Measurements from ENCODE around the gene MYCBP2.
"Not testable (repeated sequence)": the region's sequence is repeated elsewhere in the genome, so short reads cannot be mapped to it uniquely, and the experiment has no call there.

Gene MYCBP2

DNA sequence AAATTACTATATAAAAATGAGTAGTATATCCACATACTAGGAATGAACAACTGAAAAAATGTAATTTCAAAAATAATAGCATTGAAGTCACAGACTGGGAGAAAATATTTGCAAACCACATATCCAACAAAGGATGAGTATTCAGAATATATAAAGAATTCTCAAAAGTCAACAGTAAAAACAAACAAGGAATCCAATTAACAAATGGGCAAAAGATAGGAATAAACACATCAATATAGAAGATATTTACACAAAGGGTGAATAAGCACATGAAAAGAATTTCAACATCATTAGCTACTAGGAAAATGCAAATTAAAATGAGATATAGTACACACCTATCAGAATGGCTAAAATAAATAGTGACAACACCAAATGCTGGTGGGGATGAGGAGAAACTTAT, 37.0 kb downstream of the MYCBP2 start:
- H3K27me3 Mint-ChIP-seq (ENCODE audit: low read depth), result no peaks in the 10 kb centered on the region
- peaks cover 70% of the 10 kb centered on the region for H3K36me3 Mint-ChIP-seq (ENCODE audit: low read depth)
- H3K4me3 Mint-ChIP-seq, result no peak overlapping the region
- H3K4me1 Mint-ChIP-seq, result no peaks in the 10 kb centered on the region
- TF ChIP-seq, protein P1, sequence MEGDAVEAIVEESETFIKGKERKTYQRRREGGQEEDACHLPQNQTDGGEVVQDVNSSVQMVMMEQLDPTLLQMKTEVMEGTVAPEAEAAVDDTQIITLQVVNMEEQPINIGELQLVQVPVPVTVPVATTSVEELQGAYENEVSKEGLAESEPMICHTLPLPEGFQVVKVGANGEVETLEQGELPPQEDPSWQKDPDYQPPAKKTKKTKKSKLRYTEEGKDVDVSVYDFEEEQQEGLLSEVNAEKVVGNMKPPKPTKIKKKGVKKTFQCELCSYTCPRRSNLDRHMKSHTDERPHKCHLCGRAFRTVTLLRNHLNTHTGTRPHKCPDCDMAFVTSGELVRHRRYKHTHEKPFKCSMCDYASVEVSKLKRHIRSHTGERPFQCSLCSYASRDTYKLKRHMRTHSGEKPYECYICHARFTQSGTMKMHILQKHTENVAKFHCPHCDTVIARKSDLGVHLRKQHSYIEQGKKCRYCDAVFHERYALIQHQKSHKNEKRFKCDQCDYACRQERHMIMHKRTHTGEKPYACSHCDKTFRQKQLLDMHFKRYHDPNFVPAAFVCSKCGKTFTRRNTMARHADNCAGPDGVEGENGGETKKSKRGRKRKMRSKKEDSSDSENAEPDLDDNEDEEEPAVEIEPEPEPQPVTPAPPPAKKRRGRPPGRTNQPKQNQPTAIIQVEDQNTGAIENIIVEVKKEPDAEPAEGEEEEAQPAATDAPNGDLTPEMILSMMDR (IDR thresholded peaks at IDR 0.05; ENCODE audit: unreplicated experiment in 3 of 3), result no peak
- H3K27ac Mint-ChIP-seq, result no peak overlapping the region
- peaks cover 10% of the 10 kb centered on the region for H3K9me3 Mint-ChIP-seq

DNA sequence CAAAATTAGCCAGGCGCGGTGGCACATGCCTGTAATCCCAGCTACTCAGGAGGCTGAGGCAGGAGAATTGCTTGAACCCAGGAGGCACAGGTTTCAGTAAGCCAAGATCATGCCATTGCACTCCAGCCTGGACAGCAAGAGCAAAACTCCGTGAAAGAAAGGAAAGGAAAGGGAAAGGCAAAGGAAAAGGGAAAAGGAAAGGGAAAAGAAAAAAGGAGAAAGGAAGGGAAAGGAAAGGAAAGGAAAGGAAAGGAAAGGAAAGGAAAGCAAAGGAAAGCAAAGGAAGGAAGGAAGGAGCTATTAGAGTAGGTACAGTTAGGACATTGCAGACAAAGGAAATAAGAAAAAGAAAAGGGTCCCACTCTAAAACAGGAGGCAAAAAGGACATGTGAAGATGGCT, 41.3 kb downstream of the MYCBP2 start:
- not testable (repeated sequence) for H3K9me3 Mint-ChIP-seq; H3K4me3 Mint-ChIP-seq; H3K4me1 Mint-ChIP-seq; H3K27ac Mint-ChIP-seq; H3K27me3 Mint-ChIP-seq (ENCODE audit: low read depth)
- peaks cover 49% of the 10 kb centered on the region for H3K36me3 Mint-ChIP-seq (ENCODE audit: low read depth)

DNA sequence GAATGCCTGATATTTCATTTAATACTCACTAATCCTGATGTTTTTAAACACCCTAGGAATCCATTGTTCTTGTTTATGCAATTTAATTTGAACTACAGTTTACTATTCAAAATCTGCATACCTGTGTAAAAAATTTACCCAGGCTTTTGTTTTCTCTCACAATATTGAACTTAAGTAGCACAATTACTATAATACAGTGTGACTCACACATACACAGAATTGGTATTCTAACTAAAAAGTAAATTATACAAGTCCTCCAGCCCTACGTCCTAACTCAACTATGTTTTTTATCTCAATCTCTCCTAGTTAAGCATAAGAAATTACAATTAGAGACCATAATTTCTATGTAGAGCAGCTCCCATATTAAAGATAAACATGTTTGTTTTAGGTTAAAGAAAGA, 41.8 kb downstream of the MYCBP2 start:
- H3K4me3 Mint-ChIP-seq, result no peak overlapping the region
- no peaks in the 10 kb centered on the region for H3K4me1 Mint-ChIP-seq
- H3K9me3 Mint-ChIP-seq, result no peaks in the 10 kb centered on the region
- TF ChIP-seq, protein P1 (IDR thresholded peaks at IDR 0.05; ENCODE audit: unreplicated experiment in 3 of 3), result no peak
- no peaks in the 10 kb centered on the region for H3K27me3 Mint-ChIP-seq (ENCODE audit: low read depth)
- H3K27ac Mint-ChIP-seq, result no peak overlapping the region
- H3K36me3 Mint-ChIP-seq (ENCODE audit: low read depth), result peaks cover 44% of the 10 kb centered on the region

DNA sequence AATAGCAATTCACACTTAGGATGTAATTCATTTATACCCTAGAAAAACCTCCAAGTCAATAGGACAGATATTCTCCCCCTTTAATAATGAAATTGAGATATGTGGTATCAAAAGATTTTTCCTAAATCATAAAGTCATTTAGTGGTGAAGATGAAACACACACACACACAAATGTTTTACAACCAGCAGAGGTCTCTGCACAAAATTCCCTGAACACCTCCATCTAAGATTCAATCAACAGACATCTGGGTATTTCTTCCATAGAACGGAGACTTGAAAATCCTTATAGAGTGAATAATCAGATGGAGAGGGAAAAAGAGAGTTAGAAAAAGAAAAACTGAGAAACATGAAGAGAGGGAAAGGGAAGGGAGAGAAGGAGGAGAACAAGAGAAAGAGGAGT, 52.8 kb downstream of the MYCBP2 start:
- TF ChIP-seq, protein P1 (IDR thresholded peaks at IDR 0.05; ENCODE audit: unreplicated experiment in 3 of 3), result no peak
- Mint-ChIP-seq H3K36me3 (ENCODE audit: low read depth) (peaks cover 35% of the 10 kb centered on the region), H3K9me3 (no peaks in the 10 kb centered on the region), H3K27me3 (ENCODE audit: low read depth) (no peaks in the 10 kb centered on the region), H3K4me3 (no peak overlapping the region), H3K27ac (no peak overlapping the region), H3K4me1 (no peaks in the 10 kb centered on the region)

GRCh38 chr13:77269141-77269540, 57.8 kb downstream of the MYCBP2 start:
- no peak overlapping the region for H3K27ac Mint-ChIP-seq
- H3K4me1 Mint-ChIP-seq, result no peaks in the 10 kb centered on the region
- TF ChIP-seq, protein P1 (IDR thresholded peaks at IDR 0.05; ENCODE audit: unreplicated experiment in 3 of 3), result no peak
- peaks cover 45% of the 10 kb centered on the region for H3K36me3 Mint-ChIP-seq (ENCODE audit: low read depth)
- no peak overlapping the region for H3K4me3 Mint-ChIP-seq
- H3K27me3 Mint-ChIP-seq (ENCODE audit: low read depth), result no peaks in the 10 kb centered on the region
- H3K9me3 Mint-ChIP-seq, result no peaks in the 10 kb centered on the region

DNA sequence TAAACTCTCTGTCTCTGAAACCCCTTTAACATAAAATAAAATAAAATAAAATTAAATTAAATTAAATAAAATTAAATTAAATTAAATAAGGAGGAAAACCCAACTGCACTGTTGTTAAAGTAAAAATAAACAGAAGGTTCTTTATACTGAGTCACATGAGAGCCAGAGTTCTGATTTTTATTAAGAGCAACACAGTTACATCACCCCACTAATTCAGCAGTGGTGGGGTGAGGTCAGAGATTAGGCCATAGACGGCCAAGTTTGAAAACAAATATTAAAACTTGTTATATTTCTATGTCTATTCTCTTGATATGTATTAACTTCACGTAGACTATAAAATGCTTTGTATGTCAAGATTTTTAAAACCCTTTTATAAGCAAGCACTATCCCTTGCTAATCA, 59.5 kb downstream of the MYCBP2 start:
- H3K27me3 Mint-ChIP-seq (ENCODE audit: low read depth), result no peaks in the 10 kb centered on the region
- TF ChIP-seq, protein P1 (IDR thresholded peaks at IDR 0.05; ENCODE audit: unreplicated experiment in 3 of 3), result no peak
- peaks cover 37% of the 10 kb centered on the region for H3K36me3 Mint-ChIP-seq (ENCODE audit: low read depth)
- H3K4me1 Mint-ChIP-seq, result no peaks in the 10 kb centered on the region
- H3K4me3 Mint-ChIP-seq, result no peak overlapping the region
- H3K9me3 Mint-ChIP-seq, result no peaks in the 10 kb centered on the region
- no peak overlapping the region for H3K27ac Mint-ChIP-seq
